Suprapubic skin (tissue), 4 donors: ENCODE data around the gene MOB3C. TPM values are rescaled to one million over a fixed set of nuclear protein-coding genes. Genes with fewer than 3 reads are reported as not detected.

Source experiments
- DNase-seq, 2 donors: peaks; one replicate each; pipeline ENCODE4 v3.0.0-alpha.2; 2019; ENCODE audit warnings: low spot score in 2 of 2
- H3K27ac ChIP-seq: fragments of 200-600 bp; sonication (generic); one replicate; pipeline ENCODE4 v1.5.1; 2019
- H3K27me3 ChIP-seq: fragments of 200-600 bp; sonication (generic); one replicate; pipeline ENCODE4 v1.5.1; 2019
- H3K36me3 ChIP-seq: fragments of 200-600 bp; sonication (generic); one replicate; pipeline ENCODE4 v1.5.1; 2019
- H3K4me1 ChIP-seq: fragments of 200-600 bp; sonication (generic); one replicate; pipeline ENCODE4 v1.5.1; 2019
- H3K4me3 ChIP-seq: fragments of 200-600 bp; sonication (generic); one replicate; pipeline ENCODE4 v1.5.1; 2019; ENCODE audit warnings: mild to moderate bottlenecking
- H3K9me3 ChIP-seq: fragments of 200-600 bp; sonication (generic); one replicate; pipeline ENCODE4 v1.5.1; 2019
- CTCF ChIP-seq, 2 donors: fragments of 200-600 bp in 1 of 2; fragments of 450-650 bp in 1 of 2; sonication (generic) in 1 of 2; IDR thresholded peaks; one replicate each; pipeline ENCODE4 v1.5.1; 2016 to 2019; ENCODE audit warnings: antibody characterized with exemption in 2 of 2, mild to moderate bottlenecking in 1 of 2, moderate library complexity in 1 of 2
- EP300 ChIP-seq: sonication (generic); formaldehyde crosslinking; IDR thresholded peaks from one replicate; pipeline ENCODE4 v1.6.1; 2017; ENCODE audit warnings: antibody characterized with exemption
- POLR2A ChIP-seq, 2 donors: fragments of 450-650 bp; IDR thresholded peaks; one replicate each; pipeline ENCODE4 v1.6.1; 2017; ENCODE audit warnings: antibody characterized with exemption in 2 of 2, mild to moderate bottlenecking in 2 of 2, moderate library complexity in 2 of 2
- POLR2AphosphoS5 ChIP-seq, 3 donors: sonication (generic); formaldehyde crosslinking; IDR thresholded peaks; one replicate each; pipeline ENCODE4 v1.6.1; 2017; ENCODE audit warnings: antibody characterized with exemption in 3 of 3
- WGBS: methylation state at CpG from one replicate; pipeline ENCODE4 v1.1.5; 2018; 5-methylcytosine and 5-hydroxymethylcytosine counted together
- total RNA-seq, 4 donors: library from RNA; depleted of rRNA; stranded (reverse); fragments of >200 nt; gene quantifications; one replicate each; pipeline ENCODE4 v1.1.0, GENCODE V29; 2016

MOB3C gene
- total RNA-seq, 4 donors from 2014 or later, result 8.0 to 14.1 (median 11.6) TPM

- H3K36me3 ChIP-seq, result peaks cover 58% of the 10 kb centered on the region
- TF ChIP-seq CTCF (IDR thresholded peaks at IDR 0.05), result no peak
- TF ChIP-seq POLR2A (IDR thresholded peaks at IDR 0.05), result no peak
- TF ChIP-seq EP300, result no peak
- no peak for TF ChIP-seq POLR2AphosphoS5 (IDR thresholded peaks at IDR 0.05)
- no peak overlapping the region for H3K27ac ChIP-seq
- H3K4me1 ChIP-seq, result no peaks in the 10 kb centered on the region
- DNase-seq, result no peak
- H3K4me3 ChIP-seq, result no peak overlapping the region
- H3K27me3 ChIP-seq, result no peaks in the 10 kb centered on the region
- H3K9me3 ChIP-seq, result peaks cover 3% of the 10 kb centered on the region
- 90% methylated on average over 1 of the region's 1 CpG for WGBS
These were observed 29.7 kb upstream of the MOB3C start for GRCh38 chr1:46646331-46646730.

GRCh38 chr1:46645815-46646214, 29.2 kb upstream of the MOB3C start:
- Histone ChIP-seq H3K4me1 (no peaks in the 10 kb centered on the region), H3K9me3 (peaks cover 3% of the 10 kb centered on the region), H3K36me3 (peaks cover 57% of the 10 kb centered on the region), H3K4me3 (no peak overlapping the region), H3K27ac (no peak overlapping the region), H3K27me3 (no peaks in the 10 kb centered on the region)
- no peak for TF ChIP-seq EP300
- no peak for TF ChIP-seq CTCF (IDR thresholded peaks at IDR 0.05)
- no peak for TF ChIP-seq POLR2A (IDR thresholded peaks at IDR 0.05)
- no peak for TF ChIP-seq POLR2AphosphoS5 (IDR thresholded peaks at IDR 0.05)
- no peak for DNase-seq
- WGBS, result 85% methylated on average over 4 of the region's 4 CpGs

GRCh38 chr1:46643368-46643775, 26.8 kb upstream of the MOB3C start:
- Histone ChIP-seq H3K4me1 (no peaks in the 10 kb centered on the region), H3K9me3 (peaks cover 3% of the 10 kb centered on the region), H3K4me3 (no peak overlapping the region), H3K36me3 (peaks cover 35% of the 10 kb centered on the region), H3K27ac (no peak overlapping the region), H3K27me3 (no peaks in the 10 kb centered on the region)
- DNase-seq, result no peak
- no peak for TF ChIP-seq POLR2AphosphoS5 (IDR thresholded peaks at IDR 0.05)

GRCh38 chr1:46642115-46642680, 25.6 kb upstream of the MOB3C start:
- Histone ChIP-seq H3K27ac (no peak overlapping the region), H3K27me3 (no peaks in the 10 kb centered on the region), H3K36me3 (peaks cover 30% of the 10 kb centered on the region), H3K4me3 (no peak overlapping the region), H3K4me1 (no peaks in the 10 kb centered on the region), H3K9me3 (no peaks in the 10 kb centered on the region)
- DNase-seq, result no peak
- TF ChIP-seq POLR2A (IDR thresholded peaks at IDR 0.05) (no peak), POLR2AphosphoS5 (IDR thresholded peaks at IDR 0.05) (no peak), EP300 (no peak)

GRCh38 chr1:46639547-46639946, 22.9 kb upstream of the MOB3C start:
- no peak overlapping the region for H3K4me3 ChIP-seq
- H3K27ac ChIP-seq, result no peak overlapping the region
- H3K4me1 ChIP-seq, result no peaks in the 10 kb centered on the region
- no peak for DNase-seq
- H3K27me3 ChIP-seq, result no peaks in the 10 kb centered on the region
- H3K9me3 ChIP-seq, result no peaks in the 10 kb centered on the region
- TF ChIP-seq EP300 (no peak), POLR2A (IDR thresholded peaks at IDR 0.05) (no peak), POLR2AphosphoS5 (IDR thresholded peaks at IDR 0.05) (no peak), CTCF (IDR thresholded peaks at IDR 0.05) (no peak)
- 65% methylated on average over 1 of the region's 1 CpG for WGBS
- H3K36me3 ChIP-seq, result peaks cover 51% of the 10 kb centered on the region

GRCh38 chr1:46638921-46639320, 22.3 kb upstream of the MOB3C start:
- H3K4me3 ChIP-seq, result no peak overlapping the region
- TF ChIP-seq EP300, result no peak
- no peak for TF ChIP-seq POLR2A (IDR thresholded peaks at IDR 0.05)
- no peak for TF ChIP-seq POLR2AphosphoS5 (IDR thresholded peaks at IDR 0.05)
- TF ChIP-seq CTCF (IDR thresholded peaks at IDR 0.05), result no peak
- no peak overlapping the region for H3K27ac ChIP-seq
- no peak for DNase-seq
- no peaks in the 10 kb centered on the region for H3K27me3 ChIP-seq
- no peaks in the 10 kb centered on the region for H3K4me1 ChIP-seq
- no peaks in the 10 kb centered on the region for H3K9me3 ChIP-seq
- H3K36me3 ChIP-seq, result peaks cover 57% of the 10 kb centered on the region
